IMR-90 (cell line): Measurements from ENCODE around the gene CASP8AP2. TPM values are rescaled to one million over a fixed set of nuclear protein-coding genes. Genes with fewer than 3 reads are reported as not detected.

Experiments
- ATAC-seq: fragments of 200-7000 bp; cut with Tn5 transposase; 2 replicates; pipeline ENCODE4 v1.9.1; 2020; ENCODE audit warnings: low read depth, mild to moderate bottlenecking, moderate library complexity
- BruUV-seq: library from RNA; stranded (reverse); fragments of 400-500 nt; replicated peaks from 2 replicates; lab custom pipeline; 2021; lab: Mats Ljungman, UMichigan
- CTCF ChIA-PET: fragments of 300-600 bp; formaldehyde crosslinking; extraction: SDS; loops from one replicate; lab custom pipeline; 2021; ENCODE audit warnings: antibody characterized with exemption; lab: Yijun Ruan, JAX
- POLR2A ChIA-PET: fragments of 300-600 bp; sonication (Branson Sonifier 250); formaldehyde crosslinking; loops from one replicate; lab custom pipeline; 2022; ENCODE audit warnings: antibody characterized with exemption; ENCODE audit not compliant: unreplicated experiment; lab: Charles Lee
- DNase-seq: peaks from one replicate; pipeline ENCODE4 v3.0.0; 2013
- H2AFZ ChIP-seq: replicated peaks from 2 replicates; pipeline ENCODE3; 2013; ENCODE audit warnings: low read length, mild to moderate bottlenecking; ENCODE audit not compliant: poor library complexity
- H2AK5ac ChIP-seq: 2 replicates; pipeline ENCODE4 v1.6.1; 2013; ENCODE audit warnings: low read depth, low read length, inconsistent platforms
- H2AK9ac ChIP-seq: replicated peaks from 2 replicates; pipeline ENCODE3; 2013; ENCODE audit warnings: mild to moderate bottlenecking, low read depth, low read length, moderate library complexity; ENCODE audit not compliant: poor library complexity
- H2BK120ac ChIP-seq: 2 replicates; pipeline ENCODE4 v1.6.1; 2013; ENCODE audit warnings: low read depth, low read length, inconsistent platforms
- H2BK15ac ChIP-seq: 3 replicates; pipeline ENCODE4 v1.6.1; 2013; ENCODE audit warnings: low read depth, low read length, inconsistent platforms
- H2BK20ac ChIP-seq: 2 replicates; pipeline ENCODE4 v1.6.1; 2013; ENCODE audit warnings: low read depth, mild to moderate bottlenecking, inconsistent platforms, low read length, moderate library complexity
- H2BK5ac ChIP-seq: 2 replicates; pipeline ENCODE4 v1.6.1; 2013; ENCODE audit warnings: mild to moderate bottlenecking, low read depth, low read length, inconsistent platforms; ENCODE audit not compliant: poor library complexity, severe bottlenecking
- H3K14ac ChIP-seq: replicated peaks from 2 replicates; pipeline ENCODE4 v1.6.1; 2013; ENCODE audit warnings: low read depth, low read length, inconsistent platforms
- H3K18ac ChIP-seq: 2 replicates; pipeline ENCODE4 v1.6.1; 2013; ENCODE audit warnings: low read depth, low read length, control low read depth
- H3K23ac ChIP-seq: 2 replicates; pipeline ENCODE4 v1.6.1; 2013; ENCODE audit warnings: low read depth, low read length, inconsistent platforms
- H3K27ac ChIP-seq: 2 replicates; pipeline ENCODE4 v1.5.1; 2013; ENCODE audit warnings: mild to moderate bottlenecking, control low read depth, low read length; ENCODE audit not compliant: insufficient read depth
- H3K27me3 ChIP-seq: 2 replicates; pipeline ENCODE4 v1.6.1; 2013; ENCODE audit warnings: low read length; ENCODE audit not compliant: control insufficient read depth, insufficient read depth
- H3K36me3 ChIP-seq: 2 replicates; pipeline ENCODE4 v1.6.1; 2013; ENCODE audit warnings: low read length, mixed read lengths; ENCODE audit not compliant: control insufficient read depth, insufficient read depth
- H3K4ac ChIP-seq: 2 replicates; pipeline ENCODE4 v1.6.1; 2013; ENCODE audit warnings: low read depth, low read length, inconsistent platforms
- H3K4me1 ChIP-seq: 2 replicates; pipeline ENCODE4 v1.6.1; 2013; ENCODE audit warnings: low read length, mixed read lengths; ENCODE audit not compliant: control insufficient read depth, insufficient read depth
- H3K4me2 ChIP-seq: 2 replicates; pipeline ENCODE4 v1.6.1; 2013; ENCODE audit warnings: low read depth, mild to moderate bottlenecking, control low read depth, low read length, moderate library complexity
- H3K4me3 ChIP-seq: 2 replicates; pipeline ENCODE4 v1.5.1; 2013; ENCODE audit warnings: low read depth, mild to moderate bottlenecking, control low read depth, low read length, moderate library complexity; ENCODE audit not compliant: insufficient read depth
- H3K56ac ChIP-seq: 2 replicates; pipeline ENCODE4 v1.6.1; 2013; ENCODE audit warnings: low read length, inconsistent platforms; ENCODE audit not compliant: insufficient read depth; ENCODE audit errors: extremely low read depth
- H3K79me1 ChIP-seq, 2 experiments: 2 replicates each; pipeline ENCODE4 v1.6.1; 2013; ENCODE audit warnings: low read length in 2 of 2, inconsistent platforms in 1 of 2, low read depth in 1 of 2
- H3K9ac ChIP-seq: 2 replicates; pipeline ENCODE4 v1.6.1; 2013; ENCODE audit warnings: low read depth, low read length, control low read depth
- H3K9me1 ChIP-seq: 2 replicates; pipeline ENCODE4 v1.6.1; 2013; ENCODE audit warnings: low read length, inconsistent platforms; ENCODE audit not compliant: insufficient read depth
- H3K9me3 ChIP-seq: 2 replicates; pipeline ENCODE4 v1.6.1; 2013; ENCODE audit warnings: low read length; ENCODE audit not compliant: control insufficient read depth, insufficient read depth
- H4K20me1 ChIP-seq: 2 replicates; pipeline ENCODE4 v1.6.1; 2013; ENCODE audit warnings: low read length, inconsistent platforms; ENCODE audit not compliant: insufficient read depth
- H4K5ac ChIP-seq: 2 replicates; pipeline ENCODE4 v1.6.1; 2013; ENCODE audit warnings: mild to moderate bottlenecking, low read depth, low read length, control low read depth
- H4K8ac ChIP-seq, 2 experiments: 2 replicates each; pipeline ENCODE4 v1.6.1; 2013; ENCODE audit warnings: low read depth in 2 of 2, low read length in 2 of 2, control low read depth in 1 of 2, inconsistent platforms in 1 of 2
- H4K91ac ChIP-seq: 2 replicates; pipeline ENCODE4 v1.6.1; 2013; ENCODE audit warnings: low read depth, low read length, inconsistent platforms; ENCODE audit not compliant: insufficient read depth
- FOS ChIP-seq: fragments of 150-350 bp; IDR thresholded peaks from 2 replicates; pipeline ENCODE4 v1.6.1; 2016; ENCODE audit warnings: low read depth, low read length
- MAZ ChIP-seq: IDR thresholded peaks from 2 replicates; pipeline ENCODE4 v1.6.1; 2012; ENCODE audit warnings: low read depth, mild to moderate bottlenecking, low read length, improper control_type of control experiment, moderate library complexity, borderline replicate concordance
- RAD21 ChIP-seq: IDR thresholded peaks from 2 replicates; pipeline ENCODE4 v1.6.1; 2012; ENCODE audit warnings: low read length, improper control_type of control experiment
- RCOR1 ChIP-seq: IDR thresholded peaks from 2 replicates; pipeline ENCODE4 v1.6.1; 2012; ENCODE audit warnings: mild to moderate bottlenecking, low read length, improper control_type of control experiment; ENCODE audit not compliant: insufficient replicate concordance
- RFX5 ChIP-seq: IDR thresholded peaks from 2 replicates; pipeline ENCODE4 v1.8.0; 2012; ENCODE audit warnings: low read depth, mild to moderate bottlenecking, low read length, moderate library complexity
- SMC3 ChIP-seq: fragments of 150-350 bp; IDR thresholded peaks from 2 replicates; pipeline ENCODE4 v1.6.1; 2016; ENCODE audit warnings: low read depth, mild to moderate bottlenecking, antibody characterized with exemption, low read length, moderate library complexity
- WGBS, 2 experiments: methylation state at CpG; one replicate each; pipeline versions ENCODE4 v1.1.5 to v1.1.7; 2013; ENCODE audit warnings: missing lambda C conversion rate in 2 of 2; ENCODE audit not compliant: insufficient read length in 1 of 2; ENCODE audit errors: extremely low coverage in 2 of 2; 5-methylcytosine and 5-hydroxymethylcytosine counted together
- dilution Hi-C: fragments of 300-500 bp; cut with HindIII; formaldehyde crosslinking; loops from one replicate; pipeline ENCODE4 v1.14.3; 2018; ENCODE audit warnings: low sequenced_read_pairs; ENCODE audit not compliant: unreplicated experiment
- in situ Hi-C: fragments of 300-500 bp; cut with MboI; formaldehyde crosslinking; loops from 3 replicates; pipeline ENCODE4 v1.14.3; 2019; ENCODE audit warnings: low sequenced_read_pairs, inconsistent platforms, mixed read lengths
- intact Hi-C: fragments of 100-400 bp; cut with micrococcal nuclease; formaldehyde crosslinking; loops from 2 replicates; pipeline ENCODE4 v1.10.0; 2022
- polyA plus RNA-seq, 3 experiments: library from polyadenylated mRNA; depleted of rRNA; stranded (reverse); fragments of >200 nt; gene quantifications; 2 replicates each; pipeline ENCODE4 v1.2.3, GENCODE V29; 2012; ENCODE audit warnings: low replicate concordance in 1 of 3
- total RNA-seq: library from RNA; depleted of rRNA; stranded (reverse); fragments of >200 nt; gene quantifications from 2 replicates; pipeline ENCODE4 v1.2.3, GENCODE V29; 2012
- TF ChIP-seq, protein P1 (sequence below): fragments of 150-350 bp; IDR thresholded peaks from 2 replicates; pipeline ENCODE4 v1.6.1; 2017; ENCODE audit warnings: mild to moderate bottlenecking, antibody characterized with exemption, low read length, low read depth

Gene CASP8AP2
- total and polyA plus RNA-seq, 2 of the 4 experiments (the other 2 are of a cell fraction): 5.0 to 11.1 TPM

DNA sequence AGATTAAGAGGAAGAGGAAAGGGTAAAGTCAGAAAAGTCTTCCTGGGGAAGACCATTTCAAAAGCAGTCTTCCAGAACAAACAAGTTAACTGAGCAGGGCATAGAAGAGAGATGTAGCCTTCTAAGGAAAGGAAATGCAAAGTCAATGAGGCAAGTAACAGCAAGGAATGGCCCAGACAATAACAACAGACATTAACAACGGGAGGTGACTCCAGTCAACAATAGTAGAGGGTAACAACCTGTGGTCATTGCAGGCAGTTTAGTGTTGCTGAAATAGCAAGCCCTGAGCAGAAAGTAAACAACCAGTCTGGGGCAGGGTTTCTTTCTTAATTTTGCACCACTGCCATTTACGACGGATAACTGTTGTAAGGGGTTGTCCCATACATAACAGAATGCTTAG, 12.2 kb upstream of the CASP8AP2 start:
- in situ Hi-C loops: no loop called here
- no CpG with 5 or more reads among the region's 3 CpGs for WGBS, 2 experiments
- Histone ChIP-seq H3K56ac (no peak overlapping the region), H3K9me3 (no peaks in the 10 kb centered on the region), H2AFZ (no peak overlapping the region), H2AK5ac (no peak overlapping the region), H2BK15ac (no peak overlapping the region), H3K4me3 (no peak overlapping the region), H3K79me1 (peaks cover 25 to 40% of the 10 kb centered on the region in 2 experiments), H4K20me1 (peaks cover 16% of the 10 kb centered on the region), H3K27me3 (no peaks in the 10 kb centered on the region), H2BK20ac (no peak overlapping the region), H3K27ac (no peak overlapping the region), H3K9ac (no peak overlapping the region), H3K14ac (no peak overlapping the region), H2BK5ac (no peak overlapping the region), H4K8ac (no peak overlapping the region), H3K36me3 (no peaks in the 10 kb centered on the region), H4K5ac (no peak overlapping the region), H3K4me2 (no peak overlapping the region), H4K91ac (no peak overlapping the region), H2AK9ac (peak overlapping the region; percentile 65), H3K23ac (peak overlapping the region; percentile 59), H3K9me1 (peaks cover 9% of the 10 kb centered on the region), H3K18ac (no peak overlapping the region), H3K4me1 (no peaks in the 10 kb centered on the region), H2BK120ac (no peak overlapping the region), H3K4ac (no peak overlapping the region)
- no peak for DNase-seq
- BruUV-seq: no TSS peak
- no peak for ATAC-seq
- CTCF ChIA-PET: no interaction called here
- POLR2A ChIA-PET: no interaction called here
- TF ChIP-seq RAD21 (no peak), RCOR1 (no peak), FOS (no peak), SMC3 (no peak), MAZ (no peak), RFX5 (no peak)
- TF ChIP-seq, protein P1, sequence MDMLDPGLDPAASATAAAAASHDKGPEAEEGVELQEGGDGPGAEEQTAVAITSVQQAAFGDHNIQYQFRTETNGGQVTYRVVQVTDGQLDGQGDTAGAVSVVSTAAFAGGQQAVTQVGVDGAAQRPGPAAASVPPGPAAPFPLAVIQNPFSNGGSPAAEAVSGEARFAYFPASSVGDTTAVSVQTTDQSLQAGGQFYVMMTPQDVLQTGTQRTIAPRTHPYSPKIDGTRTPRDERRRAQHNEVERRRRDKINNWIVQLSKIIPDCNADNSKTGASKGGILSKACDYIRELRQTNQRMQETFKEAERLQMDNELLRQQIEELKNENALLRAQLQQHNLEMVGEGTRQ: no peak
- dilution Hi-C loops: no loop called here
- intact Hi-C loops: no loop called here
